ENCODE results near the gene PROSER1.
"Not testable (repeated sequence)": the region's sequence is repeated elsewhere in the genome, so short reads cannot be mapped to it uniquely, and the experiment has no call there.

Gene PROSER1

DNA sequence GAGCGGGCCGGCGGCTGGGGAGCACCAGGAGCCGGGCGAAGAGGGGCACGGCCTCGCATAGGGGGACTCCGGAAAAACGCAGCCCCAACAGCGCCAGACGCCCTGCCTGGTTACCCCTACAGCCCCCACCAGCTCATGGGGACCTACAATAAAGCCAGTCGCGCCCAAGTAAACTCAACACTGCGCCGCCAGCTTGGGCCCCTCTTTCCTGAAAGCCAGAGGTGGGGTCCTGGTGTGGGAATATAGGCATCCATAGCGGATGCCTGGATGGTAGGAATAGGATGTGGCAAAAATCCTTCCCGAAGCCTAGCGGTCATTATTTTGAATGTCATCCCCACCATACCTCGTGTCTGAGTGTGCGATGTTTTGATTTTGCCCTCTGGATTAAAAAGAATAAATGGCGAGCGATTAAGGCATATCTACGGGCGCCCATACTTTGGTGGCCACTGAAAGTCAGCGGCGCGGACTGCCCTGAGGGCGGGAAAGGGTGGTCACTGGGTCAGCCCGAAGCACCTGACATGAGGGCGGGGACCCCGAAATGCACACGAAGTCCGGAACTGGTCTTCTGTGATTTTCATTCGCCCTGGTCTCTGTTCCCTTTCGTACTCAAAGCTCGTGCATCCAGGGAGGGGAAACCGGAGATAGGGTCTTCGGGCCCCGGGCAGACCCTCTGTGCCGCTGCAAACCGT is at the start of gene PROSER1, which contains the start of gene NHLRC3:
Gene PROSER1 (minus strand): TSS at position 210 of the 689 bp plus-strand sequence. CDS start 847 bp downstream, outside the sequence.
Gene NHLRC3 (plus strand): TSS at position 577 of the 689 bp plus-strand sequence. CDS start 184 bp downstream, outside the sequence.
- DNase-seq = peak; percentile 84

DNA sequence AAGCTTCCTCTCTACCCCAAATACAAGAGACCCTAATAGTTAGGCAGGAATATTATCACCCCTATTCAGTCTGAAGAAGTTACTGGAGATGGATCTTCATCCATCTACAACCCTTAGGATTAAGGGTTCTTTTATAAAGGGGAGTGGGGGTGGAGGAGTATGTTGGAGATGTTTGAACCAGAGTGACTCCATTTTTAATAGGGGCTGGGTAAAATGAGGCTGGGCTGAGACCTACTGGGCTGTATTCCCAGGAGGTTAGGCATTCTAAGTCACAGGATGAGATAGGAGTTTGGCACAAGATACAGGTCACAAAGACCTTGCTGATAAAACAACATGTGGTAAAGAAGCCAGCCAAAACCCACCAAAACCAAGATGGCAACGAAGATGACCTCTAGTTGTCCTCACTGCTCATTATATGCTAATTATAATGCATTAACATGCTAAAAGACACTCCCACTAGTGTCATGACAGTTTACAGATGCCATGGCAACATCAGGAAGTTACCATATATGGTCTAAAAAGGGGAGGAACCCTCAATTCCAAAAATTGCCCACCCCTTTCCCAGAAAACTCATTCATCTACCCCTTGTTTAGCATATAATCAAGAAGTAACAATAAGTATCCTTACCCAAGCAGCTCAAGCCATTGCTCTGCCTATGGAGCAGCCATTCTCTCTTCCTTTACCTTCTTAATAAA is 48.5 kb upstream of the PROSER1 start:
- not testable (repeated sequence) for DNase-seq

DNA sequence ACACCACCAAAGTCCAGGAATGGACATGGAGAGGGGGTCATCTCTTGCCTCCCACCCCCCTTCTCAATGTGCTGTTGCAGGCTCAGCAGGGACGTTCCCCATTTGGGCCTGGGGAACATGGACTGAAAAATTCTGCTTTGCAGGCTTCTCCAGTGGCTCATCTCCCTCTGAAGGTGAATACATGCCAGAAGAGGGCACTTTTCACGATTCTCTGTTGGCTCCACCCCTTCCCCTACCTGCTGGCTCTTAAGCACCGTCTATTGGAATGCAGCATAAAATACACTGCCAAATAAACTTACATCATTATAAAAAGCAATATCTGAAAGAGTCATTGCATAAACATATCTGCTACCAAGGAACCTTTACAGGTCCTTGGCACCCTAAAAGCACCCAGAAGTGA is 36.1 kb upstream of the PROSER1 start:
- no peak for DNase-seq

DNA sequence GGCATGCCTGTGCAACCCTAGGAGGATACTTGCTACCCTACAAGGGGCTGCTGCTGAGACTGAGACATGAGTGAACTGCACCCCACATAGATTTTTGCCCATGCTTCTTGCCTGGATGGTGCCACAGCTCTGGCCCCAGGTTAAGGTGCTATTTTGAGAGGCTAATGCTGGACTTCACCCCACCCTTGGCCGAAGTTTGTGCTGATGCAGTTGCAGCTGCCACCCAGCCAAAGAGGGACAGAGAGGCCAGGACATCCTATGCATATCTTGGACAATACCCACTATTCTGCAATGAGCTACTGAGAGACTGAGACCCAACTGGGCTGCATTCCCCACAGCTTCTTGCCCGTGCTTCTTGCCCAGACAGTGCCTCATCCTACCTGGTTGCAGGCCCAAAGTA is 35.0 kb upstream of the PROSER1 start:
- DNase-seq = no peak

DNA sequence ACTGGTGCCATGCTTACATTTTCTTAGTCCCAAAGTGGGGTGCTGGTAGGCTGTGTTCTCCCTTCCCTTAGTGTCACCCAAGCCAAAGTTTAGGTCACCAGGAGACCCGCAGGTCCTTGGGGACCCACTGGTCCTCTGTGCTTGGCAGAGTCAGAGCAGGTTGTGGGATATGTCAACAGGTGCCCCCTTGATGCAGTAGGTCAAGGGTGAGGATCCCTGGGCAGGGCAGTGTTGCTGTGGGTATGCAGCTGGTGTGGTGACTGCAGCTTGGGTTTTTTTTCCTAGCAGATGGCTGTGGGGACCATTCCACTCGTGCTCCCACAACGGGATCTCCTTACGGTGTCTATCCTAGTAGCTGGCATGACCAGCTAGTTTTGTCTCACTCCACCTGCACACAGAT is 24.1 kb upstream of the PROSER1 start:
- no peak for DNase-seq

DNA sequence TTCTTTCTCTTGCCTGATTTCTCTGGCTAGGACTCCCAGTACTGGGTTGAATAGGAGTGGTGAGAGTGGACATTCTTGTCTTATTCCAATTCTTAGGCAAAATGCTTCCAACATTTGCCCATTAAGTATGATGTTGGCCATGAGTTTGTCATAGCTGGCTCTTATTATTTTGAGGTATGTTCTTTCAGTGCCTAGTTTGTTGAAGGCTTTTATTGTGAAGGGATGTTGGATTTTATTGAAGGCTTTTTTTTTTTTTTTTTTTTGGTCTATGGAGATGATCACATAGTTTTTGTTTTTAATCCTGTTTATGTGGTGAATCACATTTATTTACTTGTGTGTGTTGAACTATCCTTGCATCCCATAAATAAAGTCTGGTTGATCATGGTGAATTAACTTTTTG is 20.2 kb upstream of the PROSER1 start:
- DNase-seq = no peak

DNA sequence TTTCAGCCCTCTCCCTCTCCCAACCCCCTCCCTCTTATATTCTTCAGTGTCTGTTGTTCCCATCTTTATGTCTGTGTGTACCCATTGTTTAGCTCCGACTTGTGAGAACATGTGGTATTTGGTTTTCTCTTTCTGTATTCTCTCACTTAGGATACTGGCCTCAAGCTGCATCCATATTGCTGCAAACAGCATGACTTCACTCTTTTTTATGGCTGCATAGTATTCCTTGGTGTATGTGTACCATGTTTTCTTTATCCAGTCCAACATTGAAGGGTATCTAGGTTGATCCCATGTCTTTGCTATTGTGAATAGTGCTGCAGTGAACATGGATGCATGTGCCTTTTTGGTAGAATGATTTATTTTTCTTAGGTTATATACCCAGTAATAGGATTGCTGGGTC is 18.1 kb upstream of the PROSER1 start:
- no peak for DNase-seq

DNA sequence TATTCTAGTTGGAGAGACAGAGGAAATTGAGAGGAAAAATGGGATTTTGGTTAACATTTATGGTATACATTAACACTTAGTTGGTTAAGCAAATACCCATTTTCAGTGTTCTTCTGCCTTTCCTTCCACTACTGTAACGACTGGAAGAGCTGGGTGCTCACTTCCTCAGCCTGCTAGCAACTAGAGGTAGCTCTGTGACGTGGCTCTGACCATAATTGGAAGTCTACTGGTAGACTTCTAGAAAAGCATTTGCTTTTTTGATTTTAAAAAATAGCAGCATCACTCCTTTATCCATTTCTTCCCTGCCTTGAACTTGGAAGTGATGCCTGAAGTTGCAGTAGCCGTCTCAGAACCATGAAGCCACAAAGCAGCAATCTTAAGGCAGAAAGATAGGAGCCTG is 16.2 kb upstream of the PROSER1 start:
- DNase-seq = no peak

DNA sequence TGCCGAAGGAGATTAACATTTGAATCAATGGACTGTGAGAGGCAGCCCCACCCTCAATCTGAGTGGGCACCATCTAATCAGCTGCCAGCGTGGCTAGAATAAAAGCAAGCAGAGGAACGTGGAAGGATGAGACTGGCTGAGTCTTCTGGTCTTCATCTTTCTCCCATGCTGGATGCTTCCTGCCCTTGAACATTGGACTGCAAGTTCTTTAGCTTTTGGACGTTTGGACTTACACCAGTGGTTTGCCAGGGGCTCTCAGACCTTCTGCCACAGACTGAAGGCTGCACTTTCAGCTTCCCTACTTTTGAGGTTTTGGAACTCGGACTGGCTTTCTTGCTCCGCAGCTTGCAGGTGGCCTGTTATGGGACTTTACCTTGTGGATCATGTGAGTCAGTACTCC is 15.1 kb upstream of the PROSER1 start:
- no peak for DNase-seq

DNA sequence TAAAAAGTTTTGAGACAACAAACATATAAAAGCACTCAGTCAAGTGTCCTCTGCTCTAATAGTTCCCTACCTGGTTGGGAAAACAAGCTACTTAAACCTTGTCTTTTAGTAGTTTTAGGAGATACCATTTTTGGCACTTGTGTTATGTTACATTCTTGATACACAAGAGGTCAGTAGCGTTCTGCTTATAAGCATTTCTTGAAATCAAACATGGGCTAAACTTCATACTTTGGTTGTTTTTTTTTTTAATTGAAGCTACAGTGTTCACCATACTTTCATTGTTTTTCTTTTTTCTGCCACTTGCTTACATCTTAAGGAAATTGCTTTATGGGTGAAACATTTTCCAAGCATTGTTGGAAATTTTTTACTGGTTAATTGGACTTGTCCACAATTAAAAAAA is 13.3 kb upstream of the PROSER1 start:
- no peak for DNase-seq

DNA sequence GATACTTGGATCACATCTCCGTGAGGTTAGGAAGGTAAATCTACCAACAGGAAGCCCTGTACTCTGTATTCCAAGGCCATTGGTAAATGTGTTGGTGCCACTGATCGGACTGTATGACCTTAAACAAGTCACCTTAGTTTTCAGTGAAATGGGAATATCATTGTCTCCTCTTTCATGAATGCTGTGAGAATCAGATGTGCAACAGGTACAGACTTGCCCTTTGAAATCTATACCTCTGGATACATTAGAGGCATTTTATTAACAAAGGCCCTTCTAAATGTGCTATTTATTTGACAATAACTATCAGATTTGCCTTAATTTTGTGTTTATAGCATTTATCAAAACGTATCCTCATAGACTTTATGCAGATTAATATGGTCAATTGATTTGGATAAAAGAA is 11.4 kb upstream of the PROSER1 start:
- no peak for DNase-seq

DNA sequence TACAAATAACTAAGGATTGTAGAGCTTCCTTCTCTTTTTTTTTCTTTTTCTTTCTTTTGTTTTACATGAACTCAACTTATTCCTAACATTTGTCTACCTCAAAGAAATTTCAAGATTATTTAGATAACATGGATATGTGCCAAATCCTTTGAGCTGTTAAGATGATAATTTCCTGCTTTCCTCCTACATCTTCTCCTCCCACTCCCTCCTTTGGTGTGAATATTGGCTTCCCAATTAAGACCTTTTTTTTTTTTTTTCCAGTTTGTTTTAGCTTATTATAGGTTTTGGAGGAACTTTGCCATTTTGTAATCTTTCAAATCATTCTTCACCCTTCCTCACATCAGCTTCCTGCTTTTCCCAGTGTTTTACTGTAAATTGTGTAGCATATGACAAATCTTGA is 10.9 kb upstream of the PROSER1 start:
- no peak for DNase-seq

DNA sequence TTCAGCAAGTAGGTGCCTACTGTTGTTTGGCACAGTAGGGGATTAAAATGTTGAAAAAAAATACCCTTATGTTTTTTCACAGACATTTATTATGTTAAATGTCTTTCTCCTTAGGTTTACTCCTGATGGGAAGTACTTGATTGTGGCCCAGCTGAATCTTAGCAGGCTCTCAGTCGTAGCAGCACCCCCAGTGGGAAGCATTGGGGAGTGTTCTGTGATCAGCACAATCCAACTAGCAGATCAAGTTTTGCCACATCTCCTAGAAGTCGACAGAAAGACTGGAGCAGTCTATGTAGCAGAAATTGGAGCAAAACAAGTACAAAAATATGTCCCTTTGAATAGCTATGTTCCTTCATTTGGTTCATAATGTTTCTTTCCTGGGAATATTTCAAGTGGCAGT is 9.7 kb upstream of the PROSER1 start:
- no peak for DNase-seq

DNA sequence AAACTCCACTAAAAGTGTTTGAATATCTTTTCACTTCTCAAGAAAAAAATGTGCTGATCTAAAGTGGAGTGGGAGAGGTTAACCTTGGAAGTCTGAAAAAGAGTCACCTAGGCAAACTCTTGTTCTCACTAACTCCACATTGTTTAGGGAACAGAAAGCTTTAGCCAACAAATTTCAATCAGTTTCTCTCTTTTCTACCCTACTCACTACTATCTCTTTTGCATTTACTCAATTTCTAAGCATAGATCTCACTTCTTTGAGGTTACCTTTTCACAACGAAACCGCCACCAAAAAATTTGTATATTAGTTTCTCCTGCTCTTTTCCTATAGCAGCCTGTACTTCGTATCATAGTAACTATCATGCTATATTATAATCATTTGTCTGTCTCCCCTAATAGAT is 6.6 kb upstream of the PROSER1 start:
- no peak for DNase-seq

DNA sequence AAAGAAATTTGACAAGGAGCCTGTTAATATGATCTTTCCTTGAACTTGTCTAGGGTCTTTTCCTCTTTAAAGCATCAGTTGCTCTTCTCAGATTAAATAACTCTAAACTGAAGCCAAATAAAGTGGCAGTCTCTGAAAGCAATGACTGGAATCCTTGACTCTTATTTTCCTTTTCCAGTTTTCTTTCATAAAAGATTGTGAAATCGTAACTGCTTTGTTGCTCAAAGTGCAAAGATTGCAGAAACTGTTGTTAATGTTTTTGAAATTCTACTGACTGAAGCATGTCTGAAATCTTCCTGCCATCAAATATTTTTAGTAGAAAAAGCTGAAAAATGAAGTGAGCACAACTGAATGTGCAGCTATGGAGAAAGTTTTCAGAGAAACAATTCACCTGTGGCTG is 2.3 kb upstream of the PROSER1 start:
- DNase-seq = no peak

DNA sequence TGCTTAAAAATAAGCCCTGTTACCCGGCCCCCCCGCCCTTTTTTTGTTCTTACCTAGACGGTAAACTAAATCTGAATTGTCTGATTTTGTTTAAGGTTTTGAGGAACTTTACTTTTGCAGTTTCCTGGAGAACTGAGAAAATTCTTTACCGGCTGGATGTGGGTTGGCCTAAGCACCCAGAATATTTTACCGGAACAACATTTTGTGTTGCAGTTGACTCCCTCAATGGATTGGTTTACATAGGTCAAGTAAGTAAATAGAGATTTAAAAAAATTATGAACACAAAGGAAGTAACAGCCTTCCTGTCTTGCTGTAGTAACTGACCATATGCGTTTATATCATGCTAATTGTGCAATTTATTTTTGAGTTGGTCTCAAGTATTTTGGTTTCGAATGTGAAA is 1.2 kb upstream of the PROSER1 start:
- DNase-seq = no peak

DNA sequence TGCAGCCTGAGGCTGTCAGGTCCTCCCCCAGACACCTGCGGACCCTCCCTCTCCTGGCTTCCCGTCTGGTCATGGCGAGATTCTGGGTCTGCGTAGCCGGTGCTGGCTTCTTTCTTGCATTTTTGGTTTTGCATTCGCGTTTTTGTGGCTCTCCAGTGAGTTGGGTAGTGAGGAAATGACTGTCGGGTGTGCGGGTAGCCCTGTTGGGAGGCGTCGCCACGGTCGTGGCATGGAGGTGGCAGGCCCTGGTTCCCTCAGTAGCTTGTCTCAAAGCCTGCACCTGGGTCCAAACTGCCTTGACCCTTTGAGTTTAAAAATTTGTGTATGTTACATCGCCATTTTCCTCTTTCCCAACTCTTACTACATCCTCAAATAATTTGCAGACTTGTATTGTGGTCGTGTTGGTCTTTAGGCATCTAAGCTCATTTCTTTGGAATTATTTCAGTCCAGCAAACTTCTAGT is 711 bp upstream of the PROSER1 start:
- DNase-seq = peak; percentile 67

DNA sequence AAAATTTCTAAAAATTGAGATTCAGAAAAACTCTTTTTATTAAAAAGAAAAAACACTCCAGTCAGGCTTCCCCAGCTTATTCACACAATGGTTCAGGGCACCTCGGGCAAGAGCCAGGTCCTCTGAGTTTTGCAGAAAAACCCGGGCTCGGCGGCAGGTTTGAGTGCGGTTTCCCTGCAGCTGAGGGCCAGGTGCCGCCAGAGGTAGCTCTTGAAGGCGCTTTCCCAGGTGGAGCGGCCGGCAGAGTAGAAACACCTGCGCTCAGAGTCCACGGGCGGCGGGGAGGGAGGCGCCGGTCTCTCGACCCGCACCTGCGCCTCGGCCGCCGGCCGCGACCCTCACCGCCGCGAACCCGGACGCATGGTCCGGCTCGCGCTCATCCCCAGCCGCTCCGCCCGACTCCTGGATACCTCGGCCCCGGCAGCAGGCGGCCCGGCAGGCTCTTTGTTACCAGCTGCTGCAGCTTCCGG is 444 bp downstream of the PROSER1 start:
- no peak for DNase-seq

DNA sequence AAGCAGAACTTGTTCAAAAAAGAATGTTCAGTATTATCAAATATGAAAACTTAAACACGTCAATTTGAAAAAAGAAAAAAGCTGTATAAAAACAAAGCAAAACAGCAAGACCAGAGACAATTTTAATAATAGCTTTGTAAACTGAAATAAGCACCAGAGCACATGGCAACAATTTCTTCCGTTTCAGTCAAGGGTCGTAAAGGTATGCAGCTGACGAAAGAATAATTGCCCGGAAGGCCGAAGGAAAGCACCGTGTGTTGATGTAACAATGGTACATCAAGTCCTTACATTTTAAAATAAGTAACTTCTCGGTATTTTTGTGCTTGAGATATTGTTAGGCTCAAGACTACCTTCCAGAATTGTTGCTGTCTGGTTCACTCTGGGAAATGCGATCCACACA is 1.7 kb downstream of the PROSER1 start:
- DNase-seq = peak; percentile 15

DNA sequence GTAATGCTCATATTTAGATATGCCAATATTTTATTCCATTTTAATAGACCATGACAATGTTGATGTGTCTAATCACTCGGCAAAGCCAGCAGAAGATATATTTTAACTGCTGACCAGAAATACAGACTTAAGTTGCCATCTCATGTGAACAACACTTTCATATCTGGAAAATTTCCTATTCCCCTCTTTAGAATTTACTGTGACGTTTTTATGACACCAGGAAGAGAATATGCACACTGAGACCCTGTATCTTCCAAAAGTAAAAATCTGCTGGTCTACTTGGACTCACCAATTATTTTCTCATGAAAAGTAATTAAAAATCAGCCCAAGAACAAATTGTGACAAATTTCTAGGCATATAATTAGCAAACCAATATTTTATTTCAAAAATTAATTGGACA is 2.1 kb downstream of the PROSER1 start:
- no peak for DNase-seq

DNA sequence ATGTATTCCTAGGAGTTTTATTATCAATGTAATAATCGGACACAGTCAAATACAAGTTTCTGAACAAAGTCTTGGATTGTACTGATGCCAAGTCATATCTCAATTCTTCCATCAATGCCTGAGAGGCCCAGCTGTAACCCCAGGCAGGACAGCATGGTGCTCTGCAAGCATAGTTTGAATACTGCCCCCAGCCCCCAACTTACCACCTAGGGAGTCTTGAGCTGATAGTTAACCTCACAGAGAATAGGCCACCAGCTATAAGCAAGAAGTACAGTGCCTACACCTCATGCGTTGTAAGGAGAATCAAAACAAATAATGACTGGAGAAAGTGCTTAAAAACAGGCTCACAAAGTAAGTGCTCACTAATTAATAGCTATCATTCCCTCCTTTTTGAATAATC is 2.7 kb downstream of the PROSER1 start:
- DNase-seq = no peak

DNA sequence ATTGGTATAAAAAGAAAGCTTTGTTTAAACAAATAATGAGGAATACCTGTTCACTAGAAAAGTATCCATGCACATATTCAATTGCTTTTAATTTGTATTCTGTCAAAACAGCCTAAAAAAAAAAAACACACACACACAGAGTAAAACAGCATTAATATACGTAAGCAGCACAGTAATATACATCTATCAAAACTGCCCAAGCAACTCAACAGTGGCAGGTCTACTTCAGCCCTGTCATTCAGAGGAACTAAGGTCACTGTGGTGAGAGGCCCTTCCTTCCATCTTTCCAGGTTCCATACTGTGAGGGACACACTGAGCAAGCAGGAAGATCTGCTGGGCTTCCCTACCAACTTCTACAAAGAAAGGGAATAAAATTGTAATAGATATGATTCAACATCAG is 3.8 kb downstream of the PROSER1 start:
- no peak for DNase-seq

DNA sequence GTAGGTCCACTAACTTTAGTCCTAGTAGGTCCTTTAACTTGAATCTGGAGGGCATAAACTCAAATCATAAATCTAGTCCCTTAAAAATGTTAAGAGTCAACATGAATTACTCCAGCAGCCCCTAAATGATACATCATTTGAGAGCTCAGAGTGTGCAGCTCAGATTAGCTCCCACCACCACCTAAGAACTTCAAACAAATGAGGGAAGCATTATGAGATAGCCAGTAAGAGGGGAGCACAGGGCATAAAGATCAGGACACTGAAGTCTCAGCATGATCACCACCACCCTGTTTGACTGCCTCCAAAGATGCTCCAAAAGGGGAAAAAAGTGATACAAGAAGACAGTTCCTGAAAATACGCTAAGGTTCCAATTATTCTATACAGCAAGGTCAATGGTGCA is 5.7 kb downstream of the PROSER1 start:
- no peak for DNase-seq

DNA sequence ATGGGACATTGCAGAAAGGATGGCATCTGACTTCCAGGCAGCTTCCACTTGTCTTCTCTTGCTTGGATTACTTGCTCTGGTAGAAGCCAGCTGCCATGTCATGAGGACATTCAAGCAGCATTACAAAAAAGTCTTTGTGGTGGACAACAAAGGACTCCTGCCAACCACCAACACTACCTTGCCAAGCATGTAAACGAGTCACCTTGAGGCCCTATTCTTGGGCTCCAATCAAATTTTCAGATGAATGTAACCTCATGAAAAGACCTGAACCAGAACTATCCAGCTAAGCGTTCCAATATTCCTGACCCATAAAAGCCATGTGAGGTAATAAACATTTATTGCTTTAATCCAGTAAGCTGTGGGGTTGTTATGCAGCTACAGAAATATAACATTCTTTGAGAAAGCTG is 12.5 kb downstream of the PROSER1 start:
- DNase-seq = no peak

DNA sequence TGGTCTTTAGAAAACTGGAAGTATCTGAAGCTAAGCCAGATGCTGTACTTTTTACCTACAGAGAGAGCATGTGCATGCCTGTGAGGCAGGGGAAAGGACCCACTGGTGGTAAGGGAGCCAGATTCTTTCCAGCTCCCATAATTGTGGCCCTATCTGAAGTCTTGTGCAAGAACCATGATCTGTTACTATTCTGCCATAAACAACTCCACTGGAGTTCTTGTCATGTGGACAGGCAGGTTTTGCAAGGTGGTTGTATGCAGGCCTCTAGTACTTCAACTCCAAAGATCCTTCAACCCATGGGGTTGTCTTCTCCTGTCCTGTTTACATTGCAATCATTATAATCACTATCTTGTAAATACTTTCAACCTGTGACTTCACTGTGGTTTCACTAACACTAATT is 14.1 kb downstream of the PROSER1 start:
- no peak for DNase-seq

All from activated naive CD4-positive, alpha-beta T cell treated with Interleukin-2 at 50 U/mL for 16 hours (primary cell).